Measurements from ENCODE around the gene ATP8B1.
A peak's percentile ranks its signal among the peaks of the same experiment; 100 is the strongest.

The ATP8B1 gene

GRCh38 chr18:57631697-57632096 is 171.4 kb downstream of the ATP8B1 start:
- no peak for DNase-seq (ENCODE audit: extremely low read depth in 1 of 2, low read depth in 1 of 2)

DNA sequence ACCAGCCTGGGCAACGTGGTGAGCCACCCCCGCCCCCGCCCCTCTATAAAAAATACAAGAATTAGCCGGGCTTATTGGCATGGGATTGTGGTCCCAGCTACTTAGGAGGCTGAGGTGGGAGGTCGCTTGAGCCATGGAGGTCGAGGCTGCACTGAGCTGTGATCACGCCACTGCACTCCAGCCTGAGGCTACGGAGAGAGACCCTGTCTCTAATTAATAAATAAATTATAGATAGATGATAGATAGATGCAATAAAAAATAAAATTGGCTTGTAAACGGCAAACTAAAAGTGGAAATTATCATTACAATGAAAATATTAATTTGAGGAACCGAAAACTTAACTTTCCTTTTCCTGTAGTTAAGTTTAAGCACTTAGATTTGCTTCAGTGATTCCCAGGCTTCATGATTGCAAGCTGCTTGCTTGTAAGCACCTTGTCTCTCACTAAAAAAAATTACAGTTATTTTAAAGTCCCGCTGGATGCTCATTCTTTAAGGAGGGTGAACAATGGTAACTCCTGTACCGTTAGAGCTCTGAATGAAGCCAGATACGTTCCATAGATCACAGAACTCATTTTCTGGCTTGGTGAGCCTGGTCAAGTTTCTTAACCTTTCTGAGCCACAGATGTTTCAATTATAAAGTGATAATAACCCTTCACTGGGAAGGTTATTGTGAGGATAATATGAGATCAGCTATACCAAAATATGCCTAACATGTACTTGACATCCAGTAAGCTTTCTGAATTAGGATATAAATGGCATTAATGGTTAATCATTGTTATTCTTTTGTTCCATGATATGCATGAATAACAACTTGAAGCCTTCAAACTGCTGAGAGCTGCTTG is 172.1 kb downstream of the ATP8B1 start:
- no peak for DNase-seq (ENCODE audit: extremely low read depth in 1 of 2, low read depth in 1 of 2)

GRCh38 chr18:57630002-57630753 is 172.9 kb downstream of the ATP8B1 start:
- DNase-seq (ENCODE audit: extremely low read depth in 1 of 2, low read depth in 1 of 2), result peak; percentile 88 to 89

DNA sequence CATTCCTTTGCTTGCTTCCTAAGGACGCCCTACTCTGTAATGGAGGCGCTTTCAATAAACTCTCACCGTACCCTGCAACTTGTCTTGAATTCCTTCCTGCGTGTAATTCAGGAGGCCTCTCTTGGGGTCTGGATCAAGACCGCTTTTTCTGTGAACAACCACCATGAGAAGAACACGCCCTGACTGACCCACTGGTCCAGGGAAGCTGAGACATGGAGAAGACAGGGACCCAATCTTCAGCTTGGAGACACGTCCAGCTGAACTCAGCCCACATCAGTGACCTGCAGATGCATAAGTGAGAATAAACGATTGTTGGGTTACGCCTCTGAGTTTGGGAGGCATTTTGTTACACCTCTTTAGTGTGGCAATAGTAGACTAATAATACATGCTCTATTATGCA is 173.7 kb downstream of the ATP8B1 start:
- DNase-seq (ENCODE audit: extremely low read depth in 1 of 2, low read depth in 1 of 2), result no peak

- no peak for DNase-seq (ENCODE audit: extremely low read depth in 1 of 2, low read depth in 1 of 2)
Measured at GRCh38 chr18:57627488-57627887, 175.6 kb downstream of the ATP8B1 start.

- DNase-seq (ENCODE audit: extremely low read depth in 1 of 2, low read depth in 1 of 2), result no peak
Measured at GRCh38 chr18:57624988-57625387, 178.1 kb downstream of the ATP8B1 start.

- DNase-seq (ENCODE audit: extremely low read depth in 1 of 2, low read depth in 1 of 2), result no peak
Measured at GRCh38 chr18:57621246-57621604, 181.9 kb downstream of the ATP8B1 start.

GRCh38 chr18:57619876-57620275 is 183.2 kb downstream of the ATP8B1 start:
- DNase-seq (ENCODE audit: extremely low read depth in 1 of 2, low read depth in 1 of 2), result no peak

DNA sequence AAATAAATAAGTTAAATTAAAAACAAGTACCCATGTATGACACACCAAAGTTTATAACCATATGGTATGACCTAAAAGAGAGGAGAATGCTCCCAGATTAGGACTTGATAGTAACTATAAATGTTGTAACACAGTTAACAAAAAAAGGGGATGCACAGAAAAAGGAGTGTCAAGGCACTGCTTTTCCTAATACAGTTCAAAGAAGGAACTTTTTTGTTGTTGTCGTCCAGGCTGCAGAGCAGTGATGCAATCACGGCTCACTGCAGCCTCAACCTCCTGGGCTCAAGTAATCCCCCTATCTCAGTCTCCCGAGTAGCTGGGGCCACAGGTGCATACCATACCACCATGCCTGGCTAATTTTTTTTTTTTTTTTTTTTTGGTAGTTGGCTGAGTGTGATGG is 184.2 kb downstream of the ATP8B1 start:
- no peak for DNase-seq (ENCODE audit: extremely low read depth in 1 of 2, low read depth in 1 of 2)

- no peak for DNase-seq (ENCODE audit: extremely low read depth in 1 of 2, low read depth in 1 of 2)
Measured at GRCh38 chr18:57603871-57604270, 199.2 kb downstream of the ATP8B1 start.

Data from activated CD8-positive, alpha-beta memory T cell treated with anti-CD3 and anti-CD28 coated beads for 1 hour (primary cell).